Measurements from ENCODE around the gene SAMD7. TPM values are rescaled to one million over a fixed set of nuclear protein-coding genes. Genes with fewer than 3 reads are reported as not detected.

Gene SAMD7
- total RNA-seq, 1 experiment from 2014 or later, result not detected

- H3K4me1 Mint-ChIP-seq (ENCODE audit: low read depth, unreplicated experiment), result no peaks in the 10 kb centered on the region
- TF ChIP-seq CTCF (IDR thresholded peaks at IDR 0.05; ENCODE audit: insufficient read depth in 1 of 2, low read depth in 1 of 2, low read length in 1 of 2, severe bottlenecking in 1 of 2, unreplicated experiment in 1 of 2), result no peak
- H3K9me3 ChIP-seq, result no peaks in the 10 kb centered on the region
- no peaks in the 10 kb centered on the region for H3K9me3 Mint-ChIP-seq (ENCODE audit: unreplicated experiment)
- no TSS peak for BruUV-seq (replicated peaks)
- intact Hi-C loops (cut with micrococcal nuclease; ENCODE audit: unreplicated experiment), result no loop called here
- H3K4me3 Mint-ChIP-seq (ENCODE audit: unreplicated experiment), result no peak overlapping the region
- ChIA-PET POLR2A (no interaction called here), CTCF (no interaction called here)
- no peaks in the 10 kb centered on the region for H3K36me3 Mint-ChIP-seq (ENCODE audit: insufficient read depth, unreplicated experiment)
- H3K4me1 ChIP-seq, result no peaks in the 10 kb centered on the region
- no peak overlapping the region for H3K27ac Mint-ChIP-seq (ENCODE audit: unreplicated experiment)
- H3K27me3 ChIP-seq (replicated peaks; ENCODE audit: control insufficient read depth, insufficient read depth, low read length), result no peaks in the 10 kb centered on the region; the same call in none of the 2 replicates
- no peak overlapping the region for H3K4me3 ChIP-seq (ENCODE audit: low read depth, low read length)
- no peak for DNase-seq
- peaks cover under 1% of the 10 kb centered on the region for H3K27me3 Mint-ChIP-seq (ENCODE audit: insufficient read depth, unreplicated experiment)
- no peaks in the 10 kb centered on the region for H3K36me3 ChIP-seq (ENCODE audit: control insufficient read depth, insufficient read depth, low read length)
These were observed 42.9 kb downstream of the SAMD7 start for GRCh38 chr3:169954142-169954756.

GRCh38 chr3:169955406-169955805 lies 44.0 kb downstream of the SAMD7 start:
- Histone ChIP-seq H3K36me3 (ENCODE audit: control insufficient read depth, insufficient read depth, low read length) (no peaks in the 10 kb centered on the region), H3K4me3 (ENCODE audit: low read depth, low read length) (no peak overlapping the region), H3K9me3 (no peaks in the 10 kb centered on the region), H3K4me1 (no peaks in the 10 kb centered on the region), H3K27me3 (replicated peaks; ENCODE audit: control insufficient read depth, insufficient read depth, low read length) (no peaks in the 10 kb centered on the region; the same call in none of the 2 replicates)
- Mint-ChIP-seq H3K4me1 (ENCODE audit: low read depth, unreplicated experiment) (no peaks in the 10 kb centered on the region), H3K4me3 (ENCODE audit: unreplicated experiment) (no peak overlapping the region), H3K36me3 (ENCODE audit: insufficient read depth, unreplicated experiment) (no peaks in the 10 kb centered on the region), H3K9me3 (ENCODE audit: unreplicated experiment) (no peaks in the 10 kb centered on the region), H3K27ac (ENCODE audit: unreplicated experiment) (no peak overlapping the region), H3K27me3 (ENCODE audit: insufficient read depth, unreplicated experiment) (peaks cover 2% of the 10 kb centered on the region)
- TF ChIP-seq CTCF (IDR thresholded peaks at IDR 0.05; ENCODE audit: insufficient read depth in 1 of 2, low read depth in 1 of 2, low read length in 1 of 2, severe bottlenecking in 1 of 2, unreplicated experiment in 1 of 2), result no peak
- no peak for DNase-seq
- ChIA-PET CTCF (no interaction called here), POLR2A (no interaction called here)
- intact Hi-C loops (cut with micrococcal nuclease; ENCODE audit: unreplicated experiment), result no loop called here
- BruUV-seq (replicated peaks), result no TSS peak

GRCh38 chr3:169964176-169964575 lies 52.8 kb downstream of the SAMD7 start:
- Histone ChIP-seq H3K4me3 (ENCODE audit: low read depth, low read length) (no peak overlapping the region), H3K9me3 (peaks cover 3% of the 10 kb centered on the region), H3K4me1 (peaks cover 7% of the 10 kb centered on the region), H3K27me3 (replicated peaks; ENCODE audit: control insufficient read depth, insufficient read depth, low read length) (no peaks in the 10 kb centered on the region; the same call in 1 of the 2 replicates), H3K36me3 (ENCODE audit: control insufficient read depth, insufficient read depth, low read length) (no peaks in the 10 kb centered on the region)
- H3K27ac Mint-ChIP-seq (ENCODE audit: unreplicated experiment), result no peak overlapping the region
- no peak overlapping the region for H3K4me3 Mint-ChIP-seq (ENCODE audit: unreplicated experiment)
- peaks cover 20% of the 10 kb centered on the region for H3K27me3 Mint-ChIP-seq (ENCODE audit: insufficient read depth, unreplicated experiment)
- H3K4me1 Mint-ChIP-seq (ENCODE audit: low read depth, unreplicated experiment), result peaks cover 14% of the 10 kb centered on the region
- no TSS peak for BruUV-seq (replicated peaks)
- TF ChIP-seq CTCF (IDR thresholded peaks at IDR 0.05; ENCODE audit: insufficient read depth in 1 of 2, low read depth in 1 of 2, low read length in 1 of 2, severe bottlenecking in 1 of 2, unreplicated experiment in 1 of 2), result no peak
- H3K9me3 Mint-ChIP-seq (ENCODE audit: unreplicated experiment), result no peaks in the 10 kb centered on the region
- DNase-seq, result no peak
- peaks cover 10% of the 10 kb centered on the region for H3K36me3 Mint-ChIP-seq (ENCODE audit: insufficient read depth, unreplicated experiment)
- ChIA-PET CTCF (no interaction called here), POLR2A (no interaction called here)
- intact Hi-C loops (cut with micrococcal nuclease; ENCODE audit: unreplicated experiment), result no loop called here

Measured in Caco-2 (cell line).